Natural killer cell (primary cell): Measurements from ENCODE around the gene FZR1. TPM values are rescaled to one million over a fixed set of nuclear protein-coding genes. Genes with fewer than 3 reads are reported as not detected.

Experiments
- ATAC-seq, 3 donors: fragments of 150-1000 bp in 2 of 3; fragments of 200-7000 bp in 1 of 3; cut with Tn5 transposase; 1 replicate in 1 of 3; 2 replicates in 2 of 3; pipeline ENCODE4 v1.10.0; 2021; ENCODE audit warnings: mild to moderate bottlenecking in 2 of 3, moderate library complexity in 2 of 3
- DNase-seq, 2 donors: peaks; one replicate each; pipeline versions ENCODE4 v3.0.0 to v3.0.0-alpha.2; 2013 to 2021; ENCODE audit warnings: mixed read lengths in 1 of 2
- H3K27ac ChIP-seq: one replicate; pipeline ENCODE4 v1.5.1; 2013; ENCODE audit warnings: mild to moderate bottlenecking, low read length
- H3K27me3 ChIP-seq: one replicate; pipeline ENCODE4 v1.6.1; 2013; ENCODE audit warnings: low read length; ENCODE audit not compliant: control insufficient read depth, insufficient read depth
- H3K36me3 ChIP-seq: one replicate; pipeline ENCODE4 v1.6.1; 2013; ENCODE audit warnings: low read length; ENCODE audit not compliant: control insufficient read depth, insufficient read depth
- H3K4me1 ChIP-seq: one replicate; pipeline ENCODE4 v1.6.1; 2013; ENCODE audit warnings: low read length; ENCODE audit not compliant: control insufficient read depth, insufficient read depth
- H3K4me3 ChIP-seq: one replicate; pipeline ENCODE4 v1.5.1; 2013; ENCODE audit warnings: low read length
- H3K9me3 ChIP-seq: one replicate; pipeline ENCODE4 v1.6.1; 2013; ENCODE audit warnings: low read length; ENCODE audit not compliant: control insufficient read depth, insufficient read depth
- H3K27ac Mint-ChIP-seq, 2 donors: one replicate each; pipeline ENCODE4 v1.8.0; 2022; ENCODE audit warnings: mild to moderate bottlenecking in 2 of 2, mixed read lengths in 2 of 2, moderate library complexity in 1 of 2
- H3K27me3 Mint-ChIP-seq, 2 donors: one replicate each; pipeline ENCODE4 v1.8.0; 2022; ENCODE audit warnings: low read depth in 2 of 2, mixed read lengths in 2 of 2
- H3K36me3 Mint-ChIP-seq: one replicate; pipeline ENCODE4 v1.8.0; 2022; ENCODE audit warnings: mixed read lengths
- H3K4me1 Mint-ChIP-seq, 2 donors: one replicate each; pipeline ENCODE4 v1.8.0; 2022; ENCODE audit warnings: mixed read lengths in 2 of 2
- H3K4me3 Mint-ChIP-seq: one replicate; pipeline ENCODE4 v1.8.0; 2022; ENCODE audit warnings: mild to moderate bottlenecking, moderate library complexity, mixed read lengths
- H3K9me3 Mint-ChIP-seq, 2 donors: one replicate each; pipeline ENCODE4 v1.8.0; 2022; ENCODE audit warnings: mixed read lengths in 2 of 2
- WGBS: methylation state at CpG from one replicate; pipeline ENCODE4 v1.1.7; 2013; ENCODE audit warnings: missing lambda C conversion rate; ENCODE audit not compliant: insufficient coverage; 5-methylcytosine and 5-hydroxymethylcytosine counted together
- intact Hi-C: fragments of 100-400 bp; cut with micrococcal nuclease; formaldehyde crosslinking; loops from one replicate; pipeline ENCODE4 v1.14.2; 2022
- total RNA-seq, 4 donors: library from RNA; stranded (reverse); fragments of 120-200 nt in 1 of 4; gene quantifications; one replicate each; pipeline versions ENCODE4 v1.2.3 to v1.2.4, GENCODE V29; 2013 to 2022
- TF ChIP-seq, protein P1 (sequence below): fragments of 200-600 bp; IDR thresholded peaks from one replicate; pipeline ENCODE4 v1.8.0; 2022; ENCODE audit warnings: antibody characterized with exemption

FZR1 gene
- total RNA-seq, 3 donors from 2014 or later (not counting 1 experiment from before 2014, with no cell fraction given): 89.1 to 98.3 (median 91.4) TPM

DNA sequence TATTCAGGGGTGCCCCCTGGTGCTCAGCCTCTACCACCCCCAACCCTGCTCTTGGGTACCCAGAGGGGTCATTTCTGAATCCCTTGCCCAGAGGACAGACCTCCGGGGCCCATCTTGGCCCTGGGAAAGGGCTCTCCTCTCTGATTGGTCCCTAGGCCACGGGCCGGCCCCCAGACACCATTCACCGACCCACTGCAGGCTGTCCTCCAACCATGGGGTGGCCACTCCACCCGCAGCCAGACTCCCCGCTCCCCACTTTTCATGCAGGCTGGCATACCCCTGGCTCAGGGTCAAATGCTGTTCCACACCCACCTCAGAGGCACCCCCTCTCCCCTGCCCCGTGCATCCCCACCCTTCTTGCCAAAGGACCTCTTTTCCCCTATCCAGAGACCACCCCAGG, 40.6 kb upstream of the FZR1 start:
- 92% methylated on average over 7 of the region's 7 CpGs for WGBS

DNA sequence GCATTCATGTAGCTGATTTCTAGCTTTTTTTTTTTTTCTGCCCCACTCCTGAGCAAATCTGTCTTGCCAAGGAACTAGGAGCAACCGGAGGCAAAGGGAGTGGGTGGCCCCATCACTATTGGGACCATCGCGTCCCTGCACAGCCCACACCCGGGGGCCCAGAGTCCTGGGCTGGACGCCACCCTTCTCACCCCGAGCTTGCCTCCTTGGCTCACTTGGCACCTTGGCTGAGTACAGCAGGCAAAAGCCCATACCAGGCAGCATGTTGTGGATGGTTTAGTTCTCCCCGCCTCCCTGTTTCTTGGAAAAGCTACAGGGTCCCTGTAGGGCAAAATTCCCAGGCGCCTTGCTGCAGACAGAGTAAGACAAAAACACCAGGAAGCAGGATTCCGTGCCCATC, 39.5 kb upstream of the FZR1 start:
- Mint-ChIP-seq H3K4me1 (no peaks in the 10 kb centered on the region), H3K27me3 (no peaks in the 10 kb centered on the region), H3K27ac (no peak overlapping the region), H3K36me3 (no peaks in the 10 kb centered on the region), H3K9me3 (no peaks in the 10 kb centered on the region), H3K4me3 (no peak overlapping the region)
- H3K9me3 ChIP-seq: peaks cover 3% of the 10 kb centered on the region
- no peaks in the 10 kb centered on the region for H3K27me3 ChIP-seq
- ATAC-seq (no peak), DNase-seq (no peak)
- TF ChIP-seq, protein P1, sequence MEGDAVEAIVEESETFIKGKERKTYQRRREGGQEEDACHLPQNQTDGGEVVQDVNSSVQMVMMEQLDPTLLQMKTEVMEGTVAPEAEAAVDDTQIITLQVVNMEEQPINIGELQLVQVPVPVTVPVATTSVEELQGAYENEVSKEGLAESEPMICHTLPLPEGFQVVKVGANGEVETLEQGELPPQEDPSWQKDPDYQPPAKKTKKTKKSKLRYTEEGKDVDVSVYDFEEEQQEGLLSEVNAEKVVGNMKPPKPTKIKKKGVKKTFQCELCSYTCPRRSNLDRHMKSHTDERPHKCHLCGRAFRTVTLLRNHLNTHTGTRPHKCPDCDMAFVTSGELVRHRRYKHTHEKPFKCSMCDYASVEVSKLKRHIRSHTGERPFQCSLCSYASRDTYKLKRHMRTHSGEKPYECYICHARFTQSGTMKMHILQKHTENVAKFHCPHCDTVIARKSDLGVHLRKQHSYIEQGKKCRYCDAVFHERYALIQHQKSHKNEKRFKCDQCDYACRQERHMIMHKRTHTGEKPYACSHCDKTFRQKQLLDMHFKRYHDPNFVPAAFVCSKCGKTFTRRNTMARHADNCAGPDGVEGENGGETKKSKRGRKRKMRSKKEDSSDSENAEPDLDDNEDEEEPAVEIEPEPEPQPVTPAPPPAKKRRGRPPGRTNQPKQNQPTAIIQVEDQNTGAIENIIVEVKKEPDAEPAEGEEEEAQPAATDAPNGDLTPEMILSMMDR: no peak
- H3K4me1 ChIP-seq: no peaks in the 10 kb centered on the region
- H3K36me3 ChIP-seq: no peaks in the 10 kb centered on the region
- H3K4me3 ChIP-seq: no peak overlapping the region
- intact Hi-C loops: no loop called here
- H3K27ac ChIP-seq: no peak overlapping the region
- WGBS: 96% methylated on average over 9 of the region's 9 CpGs

More for the DNA sequence above, 40.6 kb upstream of the FZR1 start:
- H3K27ac ChIP-seq: no peak overlapping the region
- no peaks in the 10 kb centered on the region for H3K36me3 ChIP-seq
- no peaks in the 10 kb centered on the region for H3K27me3 Mint-ChIP-seq
- TF ChIP-seq, protein P1: no peak
- no peak for ATAC-seq
- peaks cover 3% of the 10 kb centered on the region for H3K9me3 ChIP-seq
- H3K27ac Mint-ChIP-seq: no peak overlapping the region
- H3K4me3 ChIP-seq: no peak overlapping the region
- no peak for DNase-seq
- no peaks in the 10 kb centered on the region for H3K4me1 ChIP-seq
- no peaks in the 10 kb centered on the region for H3K36me3 Mint-ChIP-seq
- H3K4me3 Mint-ChIP-seq: no peak overlapping the region
- H3K9me3 Mint-ChIP-seq: no peaks in the 10 kb centered on the region
- intact Hi-C loops: no loop called here
- H3K27me3 ChIP-seq: no peaks in the 10 kb centered on the region
- H3K4me1 Mint-ChIP-seq: no peaks in the 10 kb centered on the region

DNA sequence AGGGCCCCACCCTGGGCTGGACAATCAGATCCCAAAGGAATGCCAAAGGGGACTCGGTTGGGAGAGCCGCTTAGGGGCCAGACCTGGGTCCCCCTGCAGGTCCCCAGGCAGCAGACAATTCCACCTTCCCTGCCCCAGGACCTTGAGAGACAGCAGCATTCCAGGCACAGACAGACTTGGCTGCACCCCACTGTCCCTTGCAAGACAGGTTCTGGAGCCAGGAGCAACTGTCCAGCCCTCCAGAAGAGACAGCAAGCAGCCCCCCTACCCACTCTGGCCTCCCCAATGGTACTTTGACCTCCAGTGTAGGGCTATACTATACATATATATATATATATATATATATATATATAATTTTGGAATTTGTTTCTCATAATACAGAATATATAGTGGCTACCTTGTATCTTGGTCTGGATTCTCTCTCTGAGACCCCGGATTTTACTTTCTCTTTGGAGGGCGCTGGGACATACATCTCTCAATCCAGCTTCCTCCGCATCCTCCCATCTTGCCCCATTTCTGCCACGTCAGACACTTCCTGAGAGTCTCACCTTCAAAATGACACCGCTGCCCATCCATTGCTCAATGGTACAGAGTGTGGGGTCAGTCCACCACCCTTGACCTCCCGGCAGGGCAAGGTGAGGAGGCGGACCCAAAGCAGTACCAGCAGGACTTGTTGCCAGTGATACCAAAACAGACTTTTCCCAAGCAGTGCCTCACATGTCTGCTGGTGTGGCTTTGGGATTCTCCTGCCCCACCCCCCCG, 38.5 kb upstream of the FZR1 start:
- H3K36me3 Mint-ChIP-seq: no peaks in the 10 kb centered on the region
- TF ChIP-seq, protein P1: no peak
- H3K4me1 Mint-ChIP-seq: no peaks in the 10 kb centered on the region
- no peak overlapping the region for H3K4me3 Mint-ChIP-seq
- peaks cover 3% of the 10 kb centered on the region for H3K9me3 ChIP-seq
- no peaks in the 10 kb centered on the region for H3K27me3 Mint-ChIP-seq
- H3K4me1 ChIP-seq: no peaks in the 10 kb centered on the region
- H3K27ac Mint-ChIP-seq: no peak overlapping the region
- DNase-seq: no peak
- no peak overlapping the region for H3K27ac ChIP-seq
- no peak for ATAC-seq
- H3K4me3 ChIP-seq: no peak overlapping the region
- intact Hi-C loops: no loop called here
- 96% methylated on average over 9 of the region's 10 CpGs for WGBS
- H3K9me3 Mint-ChIP-seq: no peaks in the 10 kb centered on the region
- H3K36me3 ChIP-seq: no peaks in the 10 kb centered on the region
- no peaks in the 10 kb centered on the region for H3K27me3 ChIP-seq

DNA sequence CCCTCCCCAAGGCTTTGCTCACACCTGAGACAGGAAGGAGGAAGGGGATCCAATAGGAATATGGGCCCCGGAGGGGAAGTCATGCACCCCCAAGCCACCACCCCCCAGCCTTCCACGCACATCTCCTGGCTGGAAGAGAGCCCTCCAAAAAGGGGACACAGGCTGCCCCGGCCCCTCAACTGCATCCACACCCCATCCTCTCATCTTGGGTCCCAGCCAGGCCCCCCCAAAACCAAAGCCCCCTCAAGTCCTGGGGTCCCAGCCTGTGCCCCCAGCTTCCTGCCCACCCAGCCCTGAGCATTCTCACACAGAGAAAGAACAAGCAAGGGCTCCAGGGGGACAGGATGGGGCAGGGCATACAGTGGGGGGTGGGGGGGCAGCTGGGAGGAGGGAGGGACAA, 37.9 kb upstream of the FZR1 start:
- TF ChIP-seq, protein P1: no peak
- Mint-ChIP-seq H3K27ac (no peak overlapping the region), H3K9me3 (no peaks in the 10 kb centered on the region), H3K4me1 (no peaks in the 10 kb centered on the region), H3K27me3 (no peaks in the 10 kb centered on the region), H3K36me3 (no peaks in the 10 kb centered on the region), H3K4me3 (no peak overlapping the region)
- Histone ChIP-seq H3K27ac (no peak overlapping the region), H3K9me3 (peaks cover 3% of the 10 kb centered on the region), H3K36me3 (no peaks in the 10 kb centered on the region), H3K27me3 (no peaks in the 10 kb centered on the region), H3K4me3 (no peak overlapping the region), H3K4me1 (no peaks in the 10 kb centered on the region)
- intact Hi-C loops: no loop called here
- WGBS: 93% methylated on average over 3 of the region's 3 CpGs
- DNase-seq (no peak), ATAC-seq (no peak)
